ENCODE data around the gene SLC5A4.

The SLC5A4 gene

GRCh38 chr22:32232191-32232830 is 22.8 kb downstream of the SLC5A4 start:
- no peak for DNase-seq (ENCODE audit: low read depth)

- no peak for DNase-seq (ENCODE audit: low read depth)
Observed at GRCh38 chr22:32226326-32227104, 28.6 kb downstream of the SLC5A4 start.

GRCh38 chr22:32222991-32223390 is 32.2 kb downstream of the SLC5A4 start:
- DNase-seq (ENCODE audit: low read depth), result no peak

GRCh38 chr22:32219026-32219425 is 36.1 kb downstream of the SLC5A4 start:
- no peak for DNase-seq (ENCODE audit: low read depth)

GRCh38 chr22:32218470-32218869 is 36.7 kb downstream of the SLC5A4 start:
- no peak for DNase-seq (ENCODE audit: low read depth)

- no peak for DNase-seq (ENCODE audit: low read depth)
Observed at GRCh38 chr22:32217465-32217864, 37.7 kb downstream of the SLC5A4 start.

GRCh38 chr22:32216911-32217310 is 38.2 kb downstream of the SLC5A4 start:
- DNase-seq (ENCODE audit: low read depth), result no peak

GRCh38 chr22:32211011-32211410 is 44.1 kb downstream of the SLC5A4 start:
- DNase-seq (ENCODE audit: low read depth), result no peak

- DNase-seq (ENCODE audit: low read depth), result no peak
Observed at GRCh38 chr22:32208681-32209080, 46.5 kb downstream of the SLC5A4 start.

GRCh38 chr22:32207971-32208480 is 47.1 kb downstream of the SLC5A4 start:
- DNase-seq (ENCODE audit: low read depth), result no peak

GRCh38 chr22:32206774-32207758 is 48.1 kb downstream of the SLC5A4 start:
- DNase-seq (ENCODE audit: low read depth), result no peak

GRCh38 chr22:32205974-32206773 is 49.0 kb downstream of the SLC5A4 start:
- no peak for DNase-seq (ENCODE audit: low read depth)

- no peak for DNase-seq (ENCODE audit: low read depth)
Observed at GRCh38 chr22:32204856-32205722, 50.1 kb downstream of the SLC5A4 start, which contains the start of gene RFPL2. Gene RFPL2 (minus strand): TSS chr22:32205073. CDS start chr22:32202451, 2,622 bp downstream.

GRCh38 chr22:32204040-32204855 is 50.9 kb downstream of the SLC5A4 start:
- no peak for DNase-seq (ENCODE audit: low read depth)

- DNase-seq (ENCODE audit: low read depth), result no peak
Observed at GRCh38 chr22:32203181-32204039, 51.7 kb downstream of the SLC5A4 start.

- DNase-seq (ENCODE audit: low read depth), result no peak
Observed at GRCh38 chr22:32202539-32203180, 52.5 kb downstream of the SLC5A4 start.

GRCh38 chr22:32202161-32202538 is 53.0 kb downstream of the SLC5A4 start:
- DNase-seq (ENCODE audit: low read depth), result no peak

GRCh38 chr22:32200752-32201151 is 54.4 kb downstream of the SLC5A4 start:
- DNase-seq (ENCODE audit: low read depth), result no peak

Data from T follicular helper cell (primary cell).